ENCODE results near the gene OXSR1.

OXSR1 gene

GRCh38 chr3:38163841-38164642 lies 1.3 kb upstream of the OXSR1 start:
- DNase-seq (ENCODE audit: extremely low spot score): no peak
- no peak for TF ChIP-seq CTCF (IDR thresholded peaks at IDR 0.05; ENCODE audit: control extremely low read depth, extremely low read depth, low read depth, missing control alignments)
- POLR2A ChIA-PET: interaction anchor here (0.5 to 1.6 kb wide), 5 partner anchors 9 to 77 kb away, joined by 3 to 15 read pairs (median 5); partner anchors contain the start of gene ACAA1
- CTCF ChIA-PET: interaction anchor here (0.9 to 3.7 kb wide), 12 partner anchors 10 to 183 kb away, joined by 3 to 35 read pairs (median 4); partner anchors contain the start of genes ACAA1 and XYLB

- TF ChIP-seq CTCF (IDR thresholded peaks at IDR 0.05; ENCODE audit: control extremely low read depth, extremely low read depth, low read depth, missing control alignments): no peak
- CTCF ChIA-PET: interaction anchor here (1.0 to 3.7 kb wide), 8 partner anchors 10 to 182 kb away, joined by 3 to 35 read pairs (median 5); partner anchors contain the start of genes ACAA1 and XYLB
- POLR2A ChIA-PET: interaction anchor here (0.5 to 1.6 kb wide), 5 partner anchors 9 to 76 kb away, joined by 3 to 15 read pairs (median 5); partner anchors contain the start of gene ACAA1
- no peak for DNase-seq (ENCODE audit: extremely low spot score)
Observed at GRCh38 chr3:38164643-38164951, 740 bp upstream of the OXSR1 start.

- DNase-seq (ENCODE audit: extremely low spot score): no peak
- TF ChIP-seq CTCF (IDR thresholded peaks at IDR 0.05; ENCODE audit: control extremely low read depth, extremely low read depth, low read depth, missing control alignments): no peak
- ChIA-PET POLR2A (interaction anchor here (0.5 to 1.6 kb wide), 3 partner anchors 14 to 29 kb away, joined by 5 to 15 read pairs (median 14); partner anchors contain the start of gene ACAA1), CTCF (interaction anchor here (0.9 to 3.7 kb wide), 7 partner anchors 12 to 70 kb away, joined by 3 to 35 read pairs (median 5); partner anchors contain the start of gene ACAA1)
Observed at GRCh38 chr3:38165722-38166387, 518 bp downstream of the OXSR1 start.

GRCh38 chr3:38167591-38167990 lies 2.3 kb downstream of the OXSR1 start:
- POLR2A ChIA-PET: no interaction called here

GRCh38 chr3:38168151-38169026 lies 3.1 kb downstream of the OXSR1 start:
- no peak for TF ChIP-seq CTCF (IDR thresholded peaks at IDR 0.05; ENCODE audit: control extremely low read depth, extremely low read depth, low read depth, missing control alignments)
- POLR2A ChIA-PET: no interaction called here
- CTCF ChIA-PET: no interaction called here
- DNase-seq (ENCODE audit: extremely low spot score): no peak

More at GRCh38 chr3:38167591-38167990, 2.3 kb downstream of the OXSR1 start:
- DNase-seq (ENCODE audit: extremely low spot score): no peak
- TF ChIP-seq CTCF (IDR thresholded peaks at IDR 0.05; ENCODE audit: control extremely low read depth, extremely low read depth, low read depth, missing control alignments): no peak
- CTCF ChIA-PET: interaction anchor here (0.6 to 1.3 kb wide), 3 partner anchors 9 to 20 kb away, joined by 3 to 4 read pairs (median 3); no protein-coding TSS in a partner anchor

GRCh38 chr3:38169027-38169317 lies 3.6 kb downstream of the OXSR1 start:
- ChIA-PET POLR2A (no interaction called here), CTCF (no interaction called here)
- DNase-seq (ENCODE audit: extremely low spot score): no peak
- no peak for TF ChIP-seq CTCF (IDR thresholded peaks at IDR 0.05; ENCODE audit: control extremely low read depth, extremely low read depth, low read depth, missing control alignments)
